HCT116 (cell line): Measurements from ENCODE around the gene NTN4. TPM values are rescaled to one million over a fixed set of nuclear protein-coding genes. Genes with fewer than 3 reads are reported as not detected.

Source experiments
- ATAC-seq: fragments of 200-7000 bp; cut with Tn5 transposase; 2 replicates; pipeline ENCODE4 v1.9.1; 2020; ENCODE audit warnings: mild to moderate bottlenecking, moderate library complexity
- BruUV-seq: library from RNA; stranded (reverse); fragments of 400-500 nt; replicated peaks from 2 replicates; lab custom pipeline; 2021; lab: Mats Ljungman, UMichigan
- CTCF ChIA-PET: fragments of 300-600 bp; sonication (Branson Sonifier 250); formaldehyde crosslinking; loops from one replicate; lab custom pipeline; 2021; ENCODE audit warnings: antibody characterized with exemption; lab: Charles Lee
- POLR2A ChIA-PET: fragments of 300-600, 350-600 bp; sonication (Branson Sonifier 250); formaldehyde crosslinking; loops from one replicate; lab custom pipeline; 2021; ENCODE audit warnings: antibody characterized with exemption; lab: Charles Lee
- RAD21 ChIA-PET, 2 experiments: fragments of 300-600 bp; sonication (Branson Sonifier 250); formaldehyde crosslinking; loops; one replicate each; lab custom pipeline; 2023; ENCODE audit warnings: low total read pairs in 2 of 2; ENCODE audit not compliant: uncharacterized antibody in 2 of 2, unreplicated experiment in 2 of 2, low non-redundant PET in 1 of 2; lab: Charles Lee
- DNase-seq: peaks from one replicate; pipeline ENCODE4 v3.0.0-alpha.2; 2010; ENCODE audit warnings: low read depth, low spot score
- H2AFZ ChIP-seq: fragments of 200-600 bp; shearing (Covaris generic), sonication (generic); 2 replicates; pipeline ENCODE4 v1.6.1; 2017; ENCODE audit warnings: low read depth, mixed run types, mixed read lengths, antibody characterized with exemption, low read length; ENCODE audit not compliant: poor library complexity, severe bottlenecking
- H3K27ac ChIP-seq: 2 replicates; pipeline ENCODE4 v1.5.1; 2012; ENCODE audit warnings: low read depth, low read length
- H3K27me3 ChIP-seq: fragments of 200-600 bp; sonication (generic); 2 replicates; pipeline ENCODE4 v1.6.1; 2016; ENCODE audit warnings: mixed run types, low read length, mixed read lengths; ENCODE audit not compliant: insufficient read depth
- H3K36me3 ChIP-seq, 2 experiments: fragments of 200-500 bp in 1 of 2; fragments of 200-600 bp in 1 of 2; sonication (Bioruptor generic) in 1 of 2; sonication (generic) in 1 of 2; 2 replicates each; pipeline versions ENCODE4 v1.5.1 to v1.6.1; 2014 to 2016; ENCODE audit warnings: low read length in 2 of 2, inconsistent platforms in 1 of 2, mixed read lengths in 1 of 2, mixed run types in 1 of 2; ENCODE audit not compliant: insufficient read depth in 2 of 2, control insufficient read depth in 1 of 2
- H3K4me1 ChIP-seq, 2 experiments: fragments of 200-600 bp in 1 of 2; sonication (generic) in 1 of 2; 2 replicates each; pipeline versions ENCODE4 v1.5.1 to v1.6.1; 2012 to 2017; ENCODE audit warnings: low read length in 2 of 2, inconsistent platforms in 1 of 2, mild to moderate bottlenecking in 1 of 2, mixed read lengths in 1 of 2, mixed run types in 1 of 2, moderate library complexity in 1 of 2; ENCODE audit not compliant: insufficient read depth in 2 of 2, control insufficient read depth in 1 of 2
- H3K4me2 ChIP-seq: fragments of 200-600 bp; sonication (generic); 2 replicates; pipeline ENCODE4 v1.6.1; 2017; ENCODE audit warnings: mixed run types, low read length, mixed read lengths
- H3K4me3 ChIP-seq, 2 experiments: fragments of 200-600 bp in 1 of 2; sonication (generic) in 1 of 2; replicated peaks in 1 of 2; 2 replicates each; pipeline ENCODE4 v1.5.1; 2011 to 2016; ENCODE audit warnings: low read length in 2 of 2, control low read depth in 1 of 2, low read depth in 1 of 2, mild to moderate bottlenecking in 1 of 2, mixed read lengths in 1 of 2, mixed run types in 1 of 2
- H3K79me2 ChIP-seq: fragments of 200-600 bp; sonication (generic); 2 replicates; pipeline ENCODE4 v1.6.1; 2017; ENCODE audit warnings: mild to moderate bottlenecking, mixed run types, low read length, moderate library complexity, mixed read lengths; ENCODE audit not compliant: insufficient read depth
- H3K9ac ChIP-seq: fragments of 200-600 bp; sonication (generic); 2 replicates; pipeline ENCODE4 v1.6.1; 2016; ENCODE audit warnings: low read length, mixed read lengths
- H3K9me2 ChIP-seq: fragments of 200-600 bp; sonication (generic), shearing (Covaris generic); 2 replicates; pipeline ENCODE4 v1.6.1; 2017; ENCODE audit warnings: mixed run types, mild to moderate bottlenecking, moderate library complexity; ENCODE audit not compliant: insufficient read depth
- H3K9me3 ChIP-seq, 2 experiments: fragments of 200-500 bp in 1 of 2; fragments of 200-600 bp in 1 of 2; sonication (Bioruptor generic) in 1 of 2; sonication (generic) in 1 of 2; 2 replicates each; pipeline ENCODE4 v1.6.1; 2014 to 2017; ENCODE audit warnings: low read length in 2 of 2, mixed read lengths in 2 of 2, inconsistent platforms in 1 of 2, low read depth in 1 of 2, mild to moderate bottlenecking in 1 of 2, mixed run types in 1 of 2, moderate library complexity in 1 of 2; ENCODE audit not compliant: control insufficient read depth in 1 of 2, insufficient read depth in 1 of 2
- H4K20me1 ChIP-seq: fragments of 200-600 bp; sonication (generic), shearing (Covaris generic); 2 replicates; pipeline ENCODE4 v1.6.1; 2017; ENCODE audit warnings: mixed run types, mild to moderate bottlenecking, moderate library complexity; ENCODE audit not compliant: insufficient read depth
- CEBPB ChIP-seq: IDR thresholded peaks from 2 replicates; pipeline ENCODE4 v1.6.1; 2012; ENCODE audit warnings: low read depth
- EGR1 ChIP-seq: IDR thresholded peaks from 2 replicates; pipeline ENCODE4 v1.6.1; 2012; ENCODE audit warnings: low read depth
- ELF1 ChIP-seq: IDR thresholded peaks from 2 replicates; pipeline ENCODE4 v1.6.1; 2012; ENCODE audit warnings: low read depth, borderline replicate concordance
- EZH2 ChIP-seq: fragments of 200-600 bp; sonication (generic); IDR thresholded peaks from 2 replicates; pipeline ENCODE4 v1.6.1; 2017; ENCODE audit warnings: antibody characterized with exemption, mixed run types
- EZH2phosphoT487 ChIP-seq: fragments of 200-600 bp; IDR thresholded peaks from 2 replicates; pipeline ENCODE4 v1.6.1; 2018; ENCODE audit warnings: antibody characterized with exemption, borderline replicate concordance
- FOSL1 ChIP-seq: IDR thresholded peaks from 2 replicates; pipeline ENCODE4 v1.6.1; 2012; ENCODE audit warnings: low read depth
- JUND ChIP-seq: IDR thresholded peaks from 2 replicates; pipeline ENCODE4 v1.6.1; 2012
- POLR2AphosphoS5 ChIP-seq: IDR thresholded peaks from 2 replicates; pipeline ENCODE4 v1.6.1; 2011; ENCODE audit warnings: mild to moderate bottlenecking, low read depth, low read length, moderate library complexity
- RAD21 ChIP-seq: IDR thresholded peaks from 2 replicates; pipeline ENCODE4 v1.6.1; 2012; ENCODE audit warnings: low read depth, mild to moderate bottlenecking
- SP1 ChIP-seq: IDR thresholded peaks from 2 replicates; pipeline ENCODE4 v1.6.1; 2012; ENCODE audit warnings: low read depth
- SRF ChIP-seq: IDR thresholded peaks from 2 replicates; pipeline ENCODE4 v1.6.1; 2012; ENCODE audit warnings: low read depth
- TCF7L2 ChIP-seq: IDR thresholded peaks from 2 replicates; pipeline ENCODE4 v1.7.0; 2011; ENCODE audit warnings: borderline replicate concordance, inconsistent platforms; ENCODE audit not compliant: insufficient read depth, insufficient read length; ENCODE audit errors: extremely low read depth
- ZNF274 ChIP-seq: fragments of 200-500 bp; sonication (Bioruptor generic); IDR thresholded peaks from 2 replicates; pipeline ENCODE4 v1.6.1; 2014; ENCODE audit warnings: mild to moderate bottlenecking, low read depth, low read length, inconsistent platforms
- intact Hi-C: fragments of 100-400 bp; cut with micrococcal nuclease; formaldehyde crosslinking; loops from 2 replicates; pipeline ENCODE4 v1.10.0; 2022
- total RNA-seq: library from RNA; stranded (reverse); gene quantifications from one replicate; pipeline ENCODE4 v1.2.1, GENCODE V29; 2021; ENCODE audit not compliant: unreplicated experiment
- TF ChIP-seq, protein P1 (sequence below), 3 experiments: fragments of 200-600 bp in 1 of 3; sonication (generic) in 1 of 3; IDR thresholded peaks in 2 of 3; conservative IDR thresholded peaks in 1 of 3; 2 replicates each; pipeline ENCODE4 v1.5.1; 2012 to 2017; ENCODE audit warnings: low read depth in 2 of 3, low read length in 2 of 3, antibody characterized with exemption in 1 of 3, borderline replicate concordance in 1 of 3, control low read depth in 1 of 3, mild to moderate bottlenecking in 1 of 3, mixed read lengths in 1 of 3, mixed run types in 1 of 3, moderate library complexity in 1 of 3; ENCODE audit not compliant: insufficient read depth in 1 of 3

The NTN4 gene
- total RNA-seq, 1 experiment from 2014 or later: 4.3 TPM

GRCh38 chr12:95796982-95797289 lies 6.4 kb upstream of the NTN4 start (continued):
- TF ChIP-seq, protein P1, sequence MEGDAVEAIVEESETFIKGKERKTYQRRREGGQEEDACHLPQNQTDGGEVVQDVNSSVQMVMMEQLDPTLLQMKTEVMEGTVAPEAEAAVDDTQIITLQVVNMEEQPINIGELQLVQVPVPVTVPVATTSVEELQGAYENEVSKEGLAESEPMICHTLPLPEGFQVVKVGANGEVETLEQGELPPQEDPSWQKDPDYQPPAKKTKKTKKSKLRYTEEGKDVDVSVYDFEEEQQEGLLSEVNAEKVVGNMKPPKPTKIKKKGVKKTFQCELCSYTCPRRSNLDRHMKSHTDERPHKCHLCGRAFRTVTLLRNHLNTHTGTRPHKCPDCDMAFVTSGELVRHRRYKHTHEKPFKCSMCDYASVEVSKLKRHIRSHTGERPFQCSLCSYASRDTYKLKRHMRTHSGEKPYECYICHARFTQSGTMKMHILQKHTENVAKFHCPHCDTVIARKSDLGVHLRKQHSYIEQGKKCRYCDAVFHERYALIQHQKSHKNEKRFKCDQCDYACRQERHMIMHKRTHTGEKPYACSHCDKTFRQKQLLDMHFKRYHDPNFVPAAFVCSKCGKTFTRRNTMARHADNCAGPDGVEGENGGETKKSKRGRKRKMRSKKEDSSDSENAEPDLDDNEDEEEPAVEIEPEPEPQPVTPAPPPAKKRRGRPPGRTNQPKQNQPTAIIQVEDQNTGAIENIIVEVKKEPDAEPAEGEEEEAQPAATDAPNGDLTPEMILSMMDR (IDR thresholded peaks at IDR 0.05 in 2 of 3, conservative IDR thresholded peaks at IDR 0.05 in 1 of 3; ENCODE audit: borderline replicate concordance in 1 of 3, insufficient read depth in 1 of 3, low read depth in 2 of 3, low read length in 2 of 3): no peak
- TF ChIP-seq EZH2 (no peak), TCF7L2 (no peak), ELF1 (no peak), JUND (no peak)
- TF ChIP-seq, all 23 proteins: peak for 0

- POLR2A ChIA-PET: interaction anchor here (0.6 kb wide), 1 partner anchor 488 kb away, joined by 3 read pairs; no protein-coding TSS in a partner anchor
- H3K9ac ChIP-seq: no peak overlapping the region
- no TSS peak for BruUV-seq
- TF ChIP-seq EGR1: no peak
- no peak for TF ChIP-seq FOSL1
- no peak for TF ChIP-seq TCF7L2
- TF ChIP-seq ZNF274: no peak
- TF ChIP-seq SP1: no peak
- no peak for TF ChIP-seq SRF
- TF ChIP-seq ELF1: no peak
- no peak for TF ChIP-seq POLR2AphosphoS5
- TF ChIP-seq EZH2phosphoT487: no peak
- TF ChIP-seq RAD21: no peak
- no peak for TF ChIP-seq CEBPB
- no peaks in the 10 kb centered on the region for H3K36me3 ChIP-seq
- H2AFZ ChIP-seq: no peak overlapping the region
- CTCF ChIA-PET: no interaction called here
- H3K79me2 ChIP-seq: no peaks in the 10 kb centered on the region
- H3K4me2 ChIP-seq: no peak overlapping the region
- no peak overlapping the region for H3K27ac ChIP-seq
- no peaks in the 10 kb centered on the region for H4K20me1 ChIP-seq
- no peak for ATAC-seq
- peaks cover 0 to 17% of the 10 kb centered on the region in 2 experiments; a peak in 2 of 4 replicates for H3K4me1 ChIP-seq
- no peaks in the 10 kb centered on the region for H3K9me2 ChIP-seq
- no peak overlapping the region for H3K4me3 ChIP-seq
- H3K9me3 ChIP-seq: no peaks in the 10 kb centered on the region
- DNase-seq: no peak
- peaks cover 3% of the 10 kb centered on the region; the same call in 1 of the 2 replicates for H3K27me3 ChIP-seq
- RAD21 ChIA-PET: no interaction called here
- intact Hi-C loops: no loop called here
These were observed 5.8 kb upstream of the NTN4 start for GRCh38 chr12:95796225-95796981.
